HG03558 (cell line): ENCODE measurements around the gene TGFBR3.

Source experiments
- ATAC-seq: cut with Tn5 transposase; IDR thresholded peaks from one replicate; pipeline ENCODE4 v1.9.1; 2021; ENCODE audit warnings: moderate number of reproducible peaks; ENCODE audit not compliant: unreplicated experiment; ENCODE audit errors: extremely low read depth

Gene TGFBR3

DNA sequence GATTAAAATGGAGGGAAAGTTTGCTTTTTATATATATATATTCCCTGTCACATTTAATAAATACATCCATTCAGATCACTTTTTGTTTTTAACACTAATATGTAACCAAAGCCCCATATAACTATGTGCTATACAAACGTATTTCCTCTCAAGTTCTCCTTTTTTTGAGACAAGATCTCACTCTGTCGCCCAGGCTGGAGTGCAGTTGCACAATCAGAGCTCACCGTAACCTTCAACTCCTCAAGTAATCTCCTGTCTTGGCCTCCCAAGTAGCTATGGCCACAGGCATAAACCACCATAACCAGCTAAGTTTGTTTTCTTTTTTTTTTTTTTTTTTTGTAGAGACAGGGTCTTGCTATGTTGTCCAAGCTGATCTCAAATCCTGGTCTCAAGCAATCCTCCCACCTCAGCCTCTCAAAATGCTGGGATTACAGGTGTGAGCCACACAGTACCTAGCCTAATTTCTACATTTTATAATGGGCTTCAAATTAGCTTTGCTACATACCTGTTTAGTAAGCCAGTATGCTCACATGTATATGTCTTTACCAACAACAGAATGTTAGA, 120.0 kb downstream of the TGFBR3 start:
- no peak for ATAC-seq

- ATAC-seq: no peak
Measured at GRCh38 chr1:91765293-91765692, 120.7 kb downstream of the TGFBR3 start.

DNA sequence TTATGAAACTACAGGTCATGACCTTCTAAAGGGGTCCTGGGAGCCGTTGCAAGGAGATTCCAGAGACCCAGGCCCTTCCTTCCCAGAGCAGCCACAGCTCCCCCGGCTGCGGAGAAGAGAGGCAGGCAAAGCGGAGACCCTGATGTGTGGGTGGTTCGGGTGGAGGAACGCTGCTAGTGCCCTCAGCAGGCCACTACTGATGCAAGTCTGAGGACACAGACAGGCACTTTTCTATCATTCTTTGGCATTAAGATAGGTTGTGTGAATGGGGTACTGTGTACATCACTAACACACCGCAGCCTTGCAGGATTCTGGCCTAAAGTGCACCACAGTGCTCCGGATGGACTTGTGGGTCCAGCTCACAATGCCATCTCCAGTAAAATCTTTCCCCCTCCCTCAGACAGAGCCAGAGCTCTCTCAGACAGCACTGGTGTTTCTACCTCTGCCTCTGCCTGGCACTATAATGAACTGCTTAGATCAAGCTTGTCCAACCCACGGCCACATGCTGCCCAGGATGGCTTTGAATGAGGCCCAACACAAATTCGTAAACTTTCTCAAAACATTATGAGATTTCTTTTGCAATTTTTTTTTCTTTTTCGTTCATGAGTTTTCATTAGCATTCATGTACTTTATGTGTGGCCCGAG, 121.4 kb downstream of the TGFBR3 start:
- no peak for ATAC-seq

GRCh38 chr1:91763252-91763651, 122.7 kb downstream of the TGFBR3 start:
- ATAC-seq: no peak

GRCh38 chr1:91761295-91761721, 124.6 kb downstream of the TGFBR3 start:
- ATAC-seq: no peak

DNA sequence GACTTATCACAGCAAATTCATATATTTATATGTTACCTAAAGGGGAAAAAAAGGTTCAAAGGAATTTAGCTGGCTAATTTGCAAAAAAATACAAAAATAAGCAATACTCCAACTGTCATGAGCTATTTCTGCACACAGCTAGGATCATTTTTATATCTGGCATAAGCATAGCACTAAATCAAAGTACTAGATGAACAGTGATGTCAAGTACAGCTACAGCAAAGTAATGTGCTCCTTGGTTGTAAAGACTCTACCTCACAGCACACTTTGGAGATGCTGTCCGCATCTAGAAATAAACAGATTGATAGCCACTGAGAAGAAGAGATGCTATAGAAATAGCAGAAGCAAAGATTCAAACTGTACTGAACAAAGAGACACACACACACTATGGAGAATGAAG, 125.4 kb downstream of the TGFBR3 start:
- no peak for ATAC-seq

DNA sequence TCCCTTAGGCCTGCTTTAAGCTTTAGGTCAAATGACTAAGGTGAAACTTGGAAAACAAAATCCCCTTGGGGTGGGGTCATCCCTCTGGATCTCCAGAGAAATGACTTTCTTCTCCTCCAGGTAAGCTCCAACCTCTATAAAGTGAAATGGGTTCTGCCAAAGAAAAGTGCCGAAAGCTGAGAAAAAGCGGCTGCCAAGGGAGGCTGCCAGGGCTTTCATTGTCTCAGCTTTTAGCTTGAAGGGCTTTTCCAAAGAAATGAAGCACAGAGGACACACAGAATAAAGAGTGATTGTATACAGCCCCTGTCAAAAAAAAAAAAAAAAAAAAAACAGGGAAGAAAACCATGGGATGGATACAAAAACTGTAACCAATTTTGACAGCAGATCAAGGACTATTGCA, 126.9 kb downstream of the TGFBR3 start:
- ATAC-seq: no peak

GRCh38 chr1:91757763-91758460, 128.0 kb downstream of the TGFBR3 start:
- no peak for ATAC-seq

- no peak for ATAC-seq
Measured at GRCh38 chr1:91755702-91756287, 130.2 kb downstream of the TGFBR3 start.

DNA sequence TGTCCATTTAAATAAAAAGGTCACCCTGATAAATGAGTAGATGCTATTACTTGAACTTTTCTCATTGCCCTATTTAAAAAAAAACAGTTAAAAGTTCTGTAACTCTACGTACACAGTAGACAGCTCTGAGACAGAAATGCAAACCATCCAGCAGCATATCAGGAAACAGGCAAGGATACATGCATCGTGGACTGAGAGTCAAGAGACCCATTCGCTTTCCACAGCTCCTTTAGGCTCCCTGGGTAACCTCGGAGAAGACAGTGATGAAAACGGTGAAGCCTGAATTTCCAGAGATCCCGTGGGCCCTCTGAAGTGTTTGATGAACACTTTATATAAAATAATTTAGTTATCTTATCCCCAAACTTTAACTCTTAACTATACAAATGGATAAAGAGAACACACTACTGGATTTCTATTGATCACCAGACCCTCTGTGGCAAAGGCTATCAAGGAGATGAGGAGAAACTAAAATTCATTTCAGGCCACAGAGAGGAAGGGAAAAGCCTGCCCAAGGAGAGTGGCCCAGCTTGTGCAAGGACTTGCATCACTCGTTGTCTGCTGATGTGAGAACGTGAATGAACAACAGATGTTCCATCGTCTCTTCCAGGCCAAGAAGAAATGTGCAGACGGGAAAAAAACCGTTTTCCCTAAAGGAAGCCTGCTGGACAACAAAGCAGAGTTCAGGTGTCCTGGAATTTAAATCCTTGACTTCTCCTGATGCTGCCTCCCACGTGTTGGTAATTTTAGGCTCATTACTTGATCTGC, 131.0 kb downstream of the TGFBR3 start:
- no peak for ATAC-seq

DNA sequence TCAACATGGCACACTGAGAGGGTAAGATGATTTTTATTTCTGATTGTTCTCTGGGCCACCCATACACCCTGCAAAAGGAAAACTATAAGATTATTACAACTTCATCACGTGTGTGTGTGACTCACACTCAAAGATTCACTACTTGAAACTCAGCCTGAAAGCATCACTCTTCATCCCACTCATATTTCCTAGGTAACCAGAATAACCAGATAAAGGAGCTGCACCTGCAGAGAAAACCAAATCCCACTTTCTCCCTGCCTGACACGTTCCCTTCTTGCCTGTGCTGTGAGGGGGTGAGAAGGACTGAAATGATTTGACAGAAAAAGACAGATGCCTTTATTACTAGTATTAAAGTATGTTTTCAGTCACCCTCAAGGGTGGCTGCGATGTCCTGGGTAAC, 131.6 kb downstream of the TGFBR3 start:
- peak; percentile 49 for ATAC-seq

- no peak for ATAC-seq
Measured at GRCh38 chr1:91753878-91754277, 132.1 kb downstream of the TGFBR3 start.

DNA sequence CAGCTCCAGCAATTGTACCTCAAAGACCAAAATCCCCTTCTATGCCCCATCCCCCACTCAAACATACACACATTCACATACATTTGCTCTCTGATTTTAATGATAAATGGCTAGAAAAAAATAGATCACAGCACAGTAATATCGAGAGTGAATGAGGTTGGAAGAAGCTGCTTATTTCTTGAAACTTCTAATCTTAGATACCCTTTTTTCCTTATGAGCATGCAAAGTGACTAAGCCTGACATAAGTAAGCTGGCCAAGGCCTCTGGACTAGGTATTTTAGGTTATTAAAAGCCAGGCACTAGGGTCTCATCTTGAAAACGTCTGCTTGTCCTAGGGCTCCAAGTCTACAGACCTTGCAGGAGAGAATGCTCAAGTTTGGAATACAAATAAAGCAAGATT, 133.6 kb downstream of the TGFBR3 start:
- no peak for ATAC-seq

GRCh38 chr1:91751275-91751674, 134.7 kb downstream of the TGFBR3 start:
- no peak for ATAC-seq

- no peak for ATAC-seq
Measured at GRCh38 chr1:91750398-91750996, 135.5 kb downstream of the TGFBR3 start.

- ATAC-seq: no peak
Measured at GRCh38 chr1:91749788-91750231, 136.1 kb downstream of the TGFBR3 start.

- ATAC-seq: no peak
Measured at GRCh38 chr1:91747666-91748065, 138.3 kb downstream of the TGFBR3 start.

- ATAC-seq: no peak
Measured at GRCh38 chr1:91746728-91747338, 139.1 kb downstream of the TGFBR3 start.

DNA sequence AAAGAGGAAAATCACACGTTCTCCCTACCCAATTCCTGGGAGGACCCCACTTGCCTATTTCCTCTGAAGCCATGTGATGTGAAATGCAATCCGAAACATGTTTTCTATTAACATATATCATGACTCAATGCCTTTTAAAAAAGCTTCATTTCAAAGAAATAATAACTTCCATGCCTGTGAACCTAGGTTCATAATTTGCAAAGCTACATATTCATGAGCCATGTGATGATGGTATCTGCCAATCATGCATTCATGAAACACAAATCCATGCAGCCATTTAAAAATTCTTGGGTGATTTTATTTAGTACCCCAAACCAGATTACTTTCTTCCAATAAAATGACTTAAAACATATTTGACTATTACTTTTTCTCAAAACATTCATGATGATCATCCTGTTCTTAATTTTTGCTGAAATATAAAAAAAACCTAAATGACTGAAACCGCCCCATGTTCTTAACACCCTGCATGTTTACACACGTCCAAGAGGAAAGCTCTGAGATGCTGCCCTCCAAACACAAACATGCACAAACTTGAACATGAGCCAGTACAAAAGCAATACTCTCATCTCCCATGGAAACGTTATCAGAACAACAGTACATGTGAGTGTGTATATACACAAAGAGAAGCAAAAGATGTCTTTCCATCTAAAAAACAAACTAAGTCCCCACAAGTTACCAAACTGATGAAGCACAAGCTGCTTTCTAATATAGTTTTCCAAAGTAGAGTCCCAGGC, 140.1 kb downstream of the TGFBR3 start:
- ATAC-seq: no peak
